Embryonic facial prominence (tissue), 1 donor: ENCODE results near the gene DOK5.
A peak's percentile ranks its signal among the peaks of the same experiment; 100 is the strongest.

Source experiments
- DNase-seq: peaks from one replicate; pipeline ENCODE4 v3.0.0-alpha.2; 2016; ENCODE audit errors: extremely low spot score

Gene DOK5

DNA sequence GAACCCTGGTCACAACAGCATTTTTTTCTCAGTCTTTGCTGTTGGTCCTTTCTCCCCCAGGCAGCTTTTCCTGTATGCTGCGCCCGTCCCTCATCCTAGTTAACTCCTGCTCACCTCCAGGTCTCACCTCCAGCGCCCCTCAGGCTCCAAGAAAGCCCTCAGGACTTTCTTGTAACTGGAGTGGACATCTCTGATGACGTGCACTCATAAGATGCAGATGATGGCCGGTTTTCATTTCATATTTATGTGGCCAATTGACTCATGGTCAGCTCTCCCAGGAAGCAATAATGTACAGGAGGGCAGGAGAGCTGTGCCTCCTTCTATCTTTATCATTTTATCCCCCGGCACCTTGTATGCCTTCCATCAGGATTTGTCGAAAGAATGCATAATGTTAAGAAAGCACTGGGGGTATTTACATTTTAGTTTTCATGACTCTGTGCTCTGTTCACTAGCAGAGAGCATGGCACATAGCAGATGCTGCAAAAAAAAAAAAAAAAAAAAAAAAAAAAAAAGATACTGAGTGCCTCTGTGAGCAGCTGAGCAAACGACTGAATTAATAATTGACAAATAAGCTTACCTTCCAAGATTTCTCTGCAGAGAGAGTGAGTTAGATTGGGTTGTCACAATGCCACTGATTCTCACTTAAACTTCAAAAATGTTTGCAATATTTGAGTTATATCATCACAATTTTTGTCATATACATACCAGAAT is 170.2 kb downstream of the DOK5 start:
- DNase-seq, result no peak

DNA sequence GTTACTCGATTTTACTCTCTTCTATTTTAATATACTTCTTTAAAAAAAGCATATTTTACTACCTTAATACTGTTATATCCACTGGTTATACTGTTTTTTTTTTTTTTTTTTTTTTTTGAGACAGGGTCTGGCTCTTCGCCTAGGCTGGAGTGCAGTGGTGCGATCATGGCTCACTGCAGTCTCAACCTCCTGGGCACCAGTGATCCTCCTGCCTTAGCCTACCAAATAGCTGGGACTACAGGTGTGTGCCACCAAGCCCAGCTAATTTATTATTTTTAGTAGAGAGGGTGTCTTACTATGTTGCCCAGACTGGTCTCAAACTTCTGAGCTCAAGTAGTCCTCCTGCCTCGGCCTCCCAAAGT is 170.7 kb downstream of the DOK5 start:
- DNase-seq, result no peak

DNA sequence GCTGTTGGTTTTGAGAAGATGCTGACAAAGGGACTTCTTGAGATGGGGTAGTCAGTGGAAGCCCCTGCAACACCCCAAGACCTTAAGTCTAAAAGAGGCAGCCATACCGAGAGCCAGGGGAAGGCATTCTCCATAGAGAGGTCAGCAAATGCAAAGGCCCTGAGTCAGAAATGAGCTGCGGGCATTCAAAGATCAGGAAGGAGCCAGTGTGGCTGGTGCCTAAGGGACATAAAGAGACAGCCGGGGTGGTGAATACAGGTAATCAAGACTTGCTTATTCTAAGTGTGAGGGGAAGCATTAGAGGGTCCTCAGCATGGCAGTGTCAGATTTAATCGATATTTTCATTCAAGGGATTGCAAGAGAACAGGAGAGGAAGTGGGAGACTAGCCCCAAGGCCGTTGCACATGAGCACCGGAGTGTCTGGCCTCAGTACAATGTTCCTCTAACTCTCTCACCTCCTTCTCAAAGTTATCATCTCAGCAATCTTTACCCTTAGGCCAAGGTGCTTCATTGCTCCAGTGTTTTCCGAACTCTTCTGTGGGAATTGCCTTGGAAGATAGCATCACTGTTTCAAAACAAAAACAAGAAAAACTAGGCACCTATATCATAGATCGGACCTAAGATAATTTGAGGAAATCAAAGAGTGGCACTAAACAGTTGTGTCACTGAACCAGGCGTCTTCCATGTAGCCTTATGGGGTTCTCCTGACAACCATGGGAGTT is 173.2 kb downstream of the DOK5 start:
- DNase-seq, result no peak

DNA sequence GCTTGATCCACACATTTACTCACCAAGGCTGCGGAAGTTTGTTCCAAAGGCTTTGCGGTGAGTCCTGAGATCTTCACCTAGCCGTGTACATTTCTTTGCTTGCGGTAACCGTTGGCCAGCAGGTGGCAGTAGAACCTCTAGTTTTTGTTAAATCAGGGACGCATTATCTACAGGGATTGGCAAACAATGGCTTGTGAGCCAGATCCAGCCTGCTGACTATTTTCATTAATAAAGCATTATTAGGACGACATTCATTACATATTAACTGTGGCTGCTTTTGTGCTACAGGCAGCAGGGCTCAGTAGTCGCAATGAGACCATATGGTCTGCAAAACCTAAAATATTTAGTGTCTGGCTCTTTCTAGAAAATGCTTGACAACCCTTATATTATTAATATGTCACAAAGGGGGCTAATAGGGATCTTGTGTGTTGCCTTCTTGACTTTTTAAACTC is 174.1 kb downstream of the DOK5 start:
- peak; percentile 73 for DNase-seq

DNA sequence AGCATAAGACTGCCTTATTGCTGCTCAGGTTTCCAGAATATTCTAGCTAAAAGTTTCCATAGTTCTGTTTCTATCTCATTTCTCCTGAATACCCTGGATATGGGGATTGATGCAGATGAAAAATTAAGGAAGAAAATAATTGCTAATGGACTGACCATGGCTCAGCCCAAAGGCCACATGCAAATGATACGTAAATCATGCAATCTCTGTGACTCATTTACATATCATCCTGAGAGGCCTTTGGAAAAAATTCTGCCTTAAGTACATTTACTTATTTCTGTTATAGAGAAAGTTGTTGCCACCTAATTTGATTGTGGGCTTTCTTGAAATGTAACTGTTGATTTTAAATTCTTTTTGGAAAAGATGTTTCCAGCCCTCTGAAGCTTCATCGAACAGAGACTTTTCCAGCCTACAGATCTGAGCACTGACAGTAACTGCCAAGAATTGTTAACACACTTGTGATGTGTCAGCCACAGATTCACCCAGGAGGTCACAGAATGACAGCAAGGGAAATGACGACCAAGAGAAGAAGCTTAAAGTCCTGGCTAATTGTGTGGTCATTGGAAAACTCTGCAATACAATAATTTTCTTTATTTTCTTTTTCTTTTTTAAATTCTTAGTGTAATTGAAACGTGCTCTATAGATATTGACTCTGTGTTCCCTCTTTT is 174.8 kb downstream of the DOK5 start:
- DNase-seq, result no peak

DNA sequence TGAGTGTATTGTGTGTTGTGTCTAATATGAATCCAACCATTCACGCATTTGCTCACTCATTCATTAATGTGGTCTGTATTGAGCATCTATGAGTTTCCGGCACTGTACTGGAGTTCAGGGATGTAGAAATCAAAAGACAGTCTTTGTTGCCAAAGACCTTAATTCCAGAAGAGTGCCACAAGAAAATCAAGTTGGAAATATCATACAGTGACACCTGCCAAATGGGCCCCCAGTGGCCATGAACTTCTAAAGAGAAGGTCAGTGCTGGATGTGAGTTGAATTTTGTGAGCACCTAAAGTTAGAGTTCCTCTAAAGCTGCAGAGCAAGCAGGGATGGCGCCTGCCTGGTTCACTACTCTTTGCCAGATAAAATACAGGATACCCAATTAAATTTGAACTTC is 175.9 kb downstream of the DOK5 start:
- DNase-seq, result no peak

DNA sequence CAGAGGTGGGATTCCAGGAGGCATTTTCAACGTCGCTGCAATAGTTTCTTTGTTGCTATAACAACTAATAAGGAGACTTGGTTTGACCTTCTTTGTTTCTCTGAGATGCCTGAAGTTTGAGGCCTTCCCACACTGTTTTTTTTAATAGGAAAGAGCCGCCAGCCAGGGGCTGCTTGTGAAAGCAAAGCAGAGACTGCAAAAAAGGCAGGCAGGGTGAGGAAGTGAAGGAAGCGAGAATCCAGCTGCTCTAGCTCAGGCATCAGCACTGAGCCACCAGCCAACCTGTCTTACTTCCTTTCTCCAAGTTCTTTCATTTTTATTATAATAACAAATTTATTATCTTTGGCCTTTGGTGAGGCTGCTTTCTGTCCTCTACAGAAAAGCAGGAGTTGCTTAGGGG is 179.1 kb downstream of the DOK5 start:
- DNase-seq, result no peak

DNA sequence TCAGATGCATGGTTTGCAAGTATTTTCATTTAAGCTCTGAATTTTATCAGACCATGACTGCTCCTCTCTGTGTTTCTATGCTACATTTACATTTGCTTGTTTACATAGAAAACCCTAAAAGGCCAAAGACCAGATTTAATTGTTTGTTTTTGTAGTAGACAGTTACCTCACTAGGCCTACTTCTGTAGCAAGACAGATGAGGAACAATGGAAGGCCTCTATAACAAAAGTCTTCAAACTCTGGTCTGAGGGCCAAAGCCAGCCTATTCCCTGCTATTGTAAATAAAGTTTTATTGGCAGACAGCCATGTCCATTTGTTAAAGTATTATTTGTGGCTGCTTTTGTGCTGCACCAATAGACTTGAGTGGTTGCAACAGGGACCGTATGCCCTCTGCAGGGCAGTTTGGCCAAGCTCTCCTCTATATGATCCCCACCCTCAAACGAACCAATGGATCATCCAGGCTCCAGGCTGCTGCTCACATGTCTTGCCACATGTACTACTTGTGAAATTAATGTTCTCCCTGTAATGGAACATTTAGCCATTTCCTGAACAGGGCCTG is 182.0 kb downstream of the DOK5 start:
- DNase-seq, result no peak

DNA sequence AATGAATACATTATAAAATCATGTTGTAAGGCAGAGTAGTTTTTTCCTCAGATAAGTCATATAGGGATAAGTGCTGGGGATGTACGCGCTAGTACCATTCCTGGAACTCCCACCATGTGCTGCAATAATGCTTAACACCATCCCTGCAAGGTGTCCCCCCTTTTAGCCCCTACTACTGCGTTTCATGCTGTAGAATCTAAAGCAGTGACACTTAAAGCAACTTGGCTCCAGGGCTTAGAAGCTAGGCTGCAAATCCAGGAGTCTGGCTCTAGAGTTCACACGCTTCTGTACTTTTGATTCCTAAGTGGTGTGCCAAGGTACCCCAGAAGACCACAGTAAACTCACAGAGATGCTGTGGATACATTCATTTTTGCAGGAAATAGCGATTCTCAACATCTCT is 183.1 kb downstream of the DOK5 start:
- no peak for DNase-seq

DNA sequence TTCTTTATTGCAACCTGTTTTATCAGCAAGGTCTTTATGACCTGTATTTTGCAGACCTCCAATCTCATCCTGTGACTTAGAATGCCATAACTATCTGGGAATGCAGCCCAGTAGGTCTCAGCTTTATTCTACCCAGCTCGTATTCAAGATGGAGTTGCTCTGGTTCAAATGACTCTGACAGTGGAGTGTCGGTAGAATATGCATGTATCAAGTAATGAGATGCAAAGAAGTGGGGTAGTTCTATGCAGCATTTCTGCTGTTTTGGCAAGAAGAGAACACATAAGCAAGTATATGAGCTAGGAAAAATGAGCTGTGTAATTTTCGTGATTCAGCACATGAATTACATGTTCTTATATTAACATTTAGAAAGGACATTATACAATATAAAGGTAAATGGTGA is 185.9 kb downstream of the DOK5 start:
- no peak for DNase-seq

DNA sequence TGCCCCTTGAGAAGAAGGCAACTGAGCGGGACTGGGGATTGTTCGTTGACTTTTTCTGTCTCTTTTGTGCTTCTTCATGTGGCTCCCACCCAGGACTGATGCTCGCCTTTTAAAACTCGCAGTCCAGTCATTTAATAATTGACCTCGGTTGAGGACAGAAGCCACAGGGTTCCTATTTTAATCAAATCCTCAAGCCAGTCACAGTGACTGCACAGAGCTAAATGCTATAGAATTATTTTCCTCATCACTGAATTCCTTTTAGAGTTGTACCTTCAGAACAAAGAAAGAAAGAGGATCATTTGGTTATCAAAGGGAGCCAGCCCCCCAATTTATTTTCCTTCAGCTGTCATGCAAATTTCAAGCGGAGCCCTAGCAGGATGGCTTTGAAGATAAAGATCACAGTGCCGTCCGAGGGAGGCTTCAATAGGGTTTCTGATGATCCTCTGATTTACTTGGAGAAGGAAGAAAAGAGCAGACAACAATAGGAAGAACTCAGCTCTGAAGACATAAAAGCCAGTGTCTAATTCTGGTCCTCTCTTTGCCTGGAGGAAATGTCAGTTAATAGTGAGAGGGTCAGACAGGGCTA is 186.6 kb downstream of the DOK5 start:
- DNase-seq, result no peak

DNA sequence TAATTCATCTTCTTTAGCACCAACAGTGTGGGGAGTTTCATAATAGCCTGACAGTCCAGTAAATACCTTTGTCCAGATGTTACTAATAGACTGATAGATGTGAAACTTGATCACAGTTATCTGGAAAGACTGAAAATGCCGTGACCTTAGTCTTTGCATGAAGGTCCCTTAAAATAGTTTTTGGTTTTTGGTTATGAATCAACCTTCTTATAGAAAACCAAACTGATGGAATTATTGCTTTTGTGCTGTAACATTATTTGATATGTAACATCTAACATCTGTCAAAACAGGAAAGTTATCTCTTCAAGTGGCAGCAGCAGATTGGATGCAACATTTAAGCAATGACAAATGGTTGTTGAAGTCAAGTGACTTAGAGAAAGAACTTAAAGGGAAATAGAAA is 190.4 kb downstream of the DOK5 start:
- no peak for DNase-seq

DNA sequence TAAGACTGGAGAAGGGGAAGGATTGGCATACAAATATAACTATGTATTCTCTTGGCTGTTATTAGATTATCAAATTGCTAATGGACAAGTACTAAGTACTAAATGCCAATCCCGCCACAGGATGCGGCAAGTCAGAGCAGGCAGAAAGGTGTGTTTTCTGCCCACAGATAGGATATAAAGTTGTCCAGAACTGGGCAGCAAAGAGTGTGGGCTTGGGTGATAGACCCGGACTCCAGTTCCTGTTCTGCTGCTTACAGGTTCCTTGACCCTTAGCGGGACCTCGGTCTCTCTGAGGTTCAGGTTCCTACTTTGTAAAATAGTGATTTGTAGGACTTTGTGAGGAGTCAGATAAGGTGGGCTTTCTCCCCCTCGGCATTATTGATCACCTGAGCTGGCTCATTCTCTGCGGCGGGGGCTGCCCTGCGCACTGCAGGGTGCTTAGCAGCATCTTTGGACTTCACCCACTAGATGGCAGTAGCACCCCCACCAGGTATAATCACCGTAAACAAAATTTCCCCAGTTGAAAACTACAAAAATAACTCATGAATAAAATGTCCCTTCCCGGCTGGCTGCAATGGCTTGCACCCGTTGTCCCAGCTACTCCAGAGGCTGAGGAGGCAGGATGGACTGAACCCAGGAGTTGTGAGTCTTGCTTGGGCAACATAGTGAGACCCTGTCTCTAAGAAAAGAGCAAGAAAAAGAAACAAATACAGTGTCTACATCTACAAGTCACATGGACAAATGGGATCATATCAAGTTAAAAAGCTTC is 193.1 kb downstream of the DOK5 start:
- no peak for DNase-seq

DNA sequence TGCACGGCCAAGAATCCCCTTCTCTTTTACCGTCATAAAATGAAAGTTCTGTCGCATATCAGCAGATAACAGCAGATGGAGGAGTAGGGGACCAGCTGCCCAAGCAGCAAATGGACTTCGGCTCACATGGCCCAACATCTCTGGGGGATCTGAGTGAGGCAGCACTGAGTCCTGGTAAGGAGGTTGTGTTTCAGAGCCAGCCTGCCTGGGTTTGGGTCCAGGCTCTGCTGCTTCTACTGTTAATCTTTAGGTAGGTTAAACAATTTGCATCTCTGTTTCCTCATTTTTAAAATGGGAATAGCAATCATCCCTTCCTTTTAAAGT is 193.6 kb downstream of the DOK5 start:
- no peak for DNase-seq

DNA sequence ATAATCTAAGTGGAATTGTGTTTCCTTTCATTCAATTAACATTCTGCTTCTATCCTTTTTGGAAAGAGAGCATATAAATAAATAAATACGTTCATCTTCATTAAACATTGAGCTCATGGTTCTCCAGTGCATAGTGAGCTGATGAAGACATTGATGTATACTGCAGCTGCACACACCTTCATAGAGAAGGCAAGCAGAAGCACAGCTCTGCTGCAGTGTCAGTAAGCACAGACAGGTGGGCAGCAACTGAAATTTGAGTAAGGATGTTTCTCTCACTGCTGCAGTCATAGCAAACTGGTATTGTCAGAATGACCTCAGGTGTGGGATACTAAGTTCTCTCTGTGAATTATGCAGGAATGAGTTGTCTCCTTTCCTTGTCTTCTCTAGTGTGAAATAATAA is 202.9 kb downstream of the DOK5 start:
- no peak for DNase-seq

DNA sequence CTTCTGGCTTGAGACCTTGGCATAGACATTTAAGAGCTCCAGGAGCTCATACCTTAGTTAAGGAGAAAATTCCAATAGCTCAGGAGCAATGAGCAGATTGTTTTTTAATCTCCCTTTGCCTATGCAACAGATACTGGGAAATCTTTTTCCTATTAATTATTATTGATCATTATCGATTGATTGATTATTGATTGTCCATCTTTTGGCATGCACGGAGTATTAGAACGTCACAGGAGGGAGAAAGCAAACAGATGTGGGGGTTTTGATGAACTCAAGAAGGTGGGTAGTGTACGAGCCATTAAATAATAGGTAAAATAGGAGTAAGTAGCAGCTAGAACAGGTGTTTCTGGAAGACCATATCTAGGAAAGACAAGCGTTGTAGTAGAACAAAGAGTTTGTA is 205.0 kb downstream of the DOK5 start:
- no peak for DNase-seq

DNA sequence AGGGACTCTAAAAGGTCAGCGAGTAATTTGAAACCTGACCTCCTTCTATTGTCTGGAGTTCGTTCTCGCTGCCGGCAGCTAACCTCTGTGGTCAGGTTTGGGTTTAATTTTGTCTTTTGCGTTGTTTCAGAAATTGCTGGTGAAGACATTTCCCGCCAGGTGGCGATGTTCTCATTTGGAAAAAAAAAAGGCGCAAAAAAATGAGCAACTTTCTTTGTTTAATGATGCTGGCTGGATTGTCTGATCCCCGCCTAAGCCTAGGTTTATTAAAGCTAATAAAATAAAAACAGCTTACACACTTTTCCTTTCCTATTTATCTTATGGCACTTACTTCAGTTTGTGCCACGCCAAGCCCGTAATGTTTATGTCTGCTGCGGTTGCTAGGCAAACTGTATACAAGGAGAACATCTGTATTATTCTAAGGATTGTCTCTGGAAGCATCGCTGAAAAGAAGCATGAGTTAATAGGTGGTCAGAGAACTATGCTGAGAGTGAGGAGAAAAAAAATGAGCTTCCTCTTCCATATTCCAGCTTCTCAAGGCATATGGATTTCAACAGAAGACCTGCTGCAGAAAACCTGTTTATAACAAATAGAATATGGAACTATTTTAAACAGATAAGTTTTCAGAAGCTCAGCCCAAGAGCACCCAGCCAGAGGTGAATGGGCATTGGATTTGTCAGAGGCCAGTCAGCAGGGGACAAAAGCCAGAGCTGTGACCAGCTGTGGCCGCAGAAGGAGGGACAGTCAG is 205.7 kb downstream of the DOK5 start:
- DNase-seq, result peak; percentile 50

DNA sequence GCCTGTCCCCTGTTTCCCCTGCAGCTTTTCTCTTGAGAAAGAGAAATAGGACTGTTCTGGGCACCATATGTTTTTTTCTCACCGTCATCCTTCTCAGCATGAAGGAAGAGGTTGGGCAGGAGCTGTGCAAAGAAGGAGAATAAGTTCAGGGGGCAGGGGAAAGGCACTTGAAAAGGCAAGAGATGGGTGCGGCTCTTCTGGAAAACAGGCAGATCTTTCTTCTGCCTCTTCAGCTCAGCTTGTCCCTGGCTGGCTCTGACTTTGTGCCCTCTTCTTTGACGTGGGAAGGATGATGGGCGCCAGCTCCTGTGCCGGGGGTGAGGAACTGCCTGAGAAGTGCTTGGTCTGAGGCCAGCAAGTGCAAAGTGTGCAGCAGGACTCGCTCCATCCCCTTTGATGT is 206.5 kb downstream of the DOK5 start:
- no peak for DNase-seq

DNA sequence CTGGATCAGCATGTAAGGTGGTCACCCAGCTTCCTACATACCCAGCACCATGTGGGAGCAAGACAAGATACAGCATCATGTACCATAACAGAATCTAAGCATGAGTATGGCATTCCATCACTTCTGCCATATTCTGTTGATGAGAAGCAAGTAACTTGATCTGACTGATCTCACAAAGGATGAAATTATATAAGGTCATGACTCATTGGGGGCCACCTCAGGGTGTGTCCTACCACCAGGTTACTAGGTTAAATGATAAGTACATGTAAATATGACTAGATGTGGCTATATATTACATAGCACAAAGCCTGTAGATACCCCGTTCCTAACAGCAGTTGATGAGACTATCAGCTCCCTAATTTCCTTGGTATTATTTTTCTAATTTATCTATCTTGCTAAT is 213.1 kb downstream of the DOK5 start:
- DNase-seq, result no peak

DNA sequence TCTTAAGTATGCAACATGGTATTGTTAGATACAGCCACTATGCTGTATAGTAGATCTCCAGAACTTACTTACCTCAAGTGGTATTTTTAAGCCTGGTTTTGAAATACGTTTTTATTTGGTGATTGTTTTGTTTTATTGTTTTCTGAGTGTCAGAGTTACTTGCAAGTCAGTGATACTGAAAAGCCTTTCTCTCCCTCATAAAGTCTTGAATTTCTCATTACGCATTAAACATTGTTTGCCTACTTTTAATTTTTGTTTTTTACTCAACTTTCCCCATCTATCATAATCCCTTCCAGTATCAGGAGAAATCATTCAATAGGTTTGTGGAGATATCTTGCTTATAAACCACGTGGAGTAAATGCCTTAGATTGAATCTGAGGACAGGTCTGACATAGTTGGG is 214.9 kb downstream of the DOK5 start:
- DNase-seq, result no peak

DNA sequence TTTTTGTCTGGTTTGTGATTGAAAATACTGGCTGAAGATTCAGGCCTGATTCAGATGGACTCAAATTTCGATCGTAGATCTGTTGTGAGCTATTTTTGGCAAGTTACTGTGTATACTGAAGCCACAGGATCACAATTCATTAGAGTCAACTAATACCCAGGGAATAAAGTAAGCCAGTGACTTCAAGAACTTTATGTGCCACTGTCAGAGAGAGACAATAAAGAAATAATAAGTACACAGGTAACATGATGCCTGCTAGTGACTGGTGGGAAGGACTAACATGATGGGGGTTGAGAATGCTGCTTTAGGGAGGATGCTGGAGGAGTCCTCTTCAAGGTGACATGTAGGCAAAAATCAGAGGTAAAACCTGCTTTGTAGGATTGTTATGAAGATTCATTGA is 215.9 kb downstream of the DOK5 start:
- no peak for DNase-seq
